ENCODE data around the gene CD248.

DNA sequence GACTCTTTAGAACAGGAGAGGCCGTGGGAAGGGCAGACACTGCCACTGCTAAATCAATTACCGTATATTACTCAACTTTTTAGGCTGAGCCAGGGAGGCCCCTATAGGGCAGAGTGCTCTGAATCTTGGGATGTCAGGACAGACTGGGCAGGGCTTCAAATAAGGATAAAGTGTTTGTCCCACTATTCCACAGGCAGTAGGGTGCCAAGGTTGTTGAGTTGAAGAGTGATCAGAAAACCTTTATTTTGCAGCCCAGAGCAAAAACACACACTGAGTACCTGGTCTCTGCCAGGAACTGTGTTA, 32.2 kb upstream of the CD248 start:
- TF ChIP-seq CTCF (IDR thresholded peaks at IDR 0.05), result no peak
- TF ChIP-seq POLR2AphosphoS5 (IDR thresholded peaks at IDR 0.05; ENCODE audit: low read depth, low read length), result no peak
- TF ChIP-seq, protein P1, sequence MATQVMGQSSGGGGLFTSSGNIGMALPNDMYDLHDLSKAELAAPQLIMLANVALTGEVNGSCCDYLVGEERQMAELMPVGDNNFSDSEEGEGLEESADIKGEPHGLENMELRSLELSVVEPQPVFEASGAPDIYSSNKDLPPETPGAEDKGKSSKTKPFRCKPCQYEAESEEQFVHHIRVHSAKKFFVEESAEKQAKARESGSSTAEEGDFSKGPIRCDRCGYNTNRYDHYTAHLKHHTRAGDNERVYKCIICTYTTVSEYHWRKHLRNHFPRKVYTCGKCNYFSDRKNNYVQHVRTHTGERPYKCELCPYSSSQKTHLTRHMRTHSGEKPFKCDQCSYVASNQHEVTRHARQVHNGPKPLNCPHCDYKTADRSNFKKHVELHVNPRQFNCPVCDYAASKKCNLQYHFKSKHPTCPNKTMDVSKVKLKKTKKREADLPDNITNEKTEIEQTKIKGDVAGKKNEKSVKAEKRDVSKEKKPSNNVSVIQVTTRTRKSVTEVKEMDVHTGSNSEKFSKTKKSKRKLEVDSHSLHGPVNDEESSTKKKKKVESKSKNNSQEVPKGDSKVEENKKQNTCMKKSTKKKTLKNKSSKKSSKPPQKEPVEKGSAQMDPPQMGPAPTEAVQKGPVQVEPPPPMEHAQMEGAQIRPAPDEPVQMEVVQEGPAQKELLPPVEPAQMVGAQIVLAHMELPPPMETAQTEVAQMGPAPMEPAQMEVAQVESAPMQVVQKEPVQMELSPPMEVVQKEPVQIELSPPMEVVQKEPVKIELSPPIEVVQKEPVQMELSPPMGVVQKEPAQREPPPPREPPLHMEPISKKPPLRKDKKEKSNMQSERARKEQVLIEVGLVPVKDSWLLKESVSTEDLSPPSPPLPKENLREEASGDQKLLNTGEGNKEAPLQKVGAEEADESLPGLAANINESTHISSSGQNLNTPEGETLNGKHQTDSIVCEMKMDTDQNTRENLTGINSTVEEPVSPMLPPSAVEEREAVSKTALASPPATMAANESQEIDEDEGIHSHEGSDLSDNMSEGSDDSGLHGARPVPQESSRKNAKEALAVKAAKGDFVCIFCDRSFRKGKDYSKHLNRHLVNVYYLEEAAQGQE (IDR thresholded peaks at IDR 0.05; ENCODE audit: insufficient read depth in 1 of 2, low read depth in 2 of 2, low read length in 1 of 2), result no peak
- TF ChIP-seq SIN3A (IDR thresholded peaks at IDR 0.05; ENCODE audit: borderline replicate concordance, insufficient read depth, low read depth, low read length), result no peak

Data from Panc1 (cell line).